Measurements from ENCODE around the gene B4GALT2. TPM values are rescaled to one million over a fixed set of nuclear protein-coding genes. Genes with fewer than 3 reads are reported as not detected.

Gene B4GALT2
- total RNA-seq, 4 donors from 2014 or later = 22.3 to 30.3 (median 24.7) TPM

DNA sequence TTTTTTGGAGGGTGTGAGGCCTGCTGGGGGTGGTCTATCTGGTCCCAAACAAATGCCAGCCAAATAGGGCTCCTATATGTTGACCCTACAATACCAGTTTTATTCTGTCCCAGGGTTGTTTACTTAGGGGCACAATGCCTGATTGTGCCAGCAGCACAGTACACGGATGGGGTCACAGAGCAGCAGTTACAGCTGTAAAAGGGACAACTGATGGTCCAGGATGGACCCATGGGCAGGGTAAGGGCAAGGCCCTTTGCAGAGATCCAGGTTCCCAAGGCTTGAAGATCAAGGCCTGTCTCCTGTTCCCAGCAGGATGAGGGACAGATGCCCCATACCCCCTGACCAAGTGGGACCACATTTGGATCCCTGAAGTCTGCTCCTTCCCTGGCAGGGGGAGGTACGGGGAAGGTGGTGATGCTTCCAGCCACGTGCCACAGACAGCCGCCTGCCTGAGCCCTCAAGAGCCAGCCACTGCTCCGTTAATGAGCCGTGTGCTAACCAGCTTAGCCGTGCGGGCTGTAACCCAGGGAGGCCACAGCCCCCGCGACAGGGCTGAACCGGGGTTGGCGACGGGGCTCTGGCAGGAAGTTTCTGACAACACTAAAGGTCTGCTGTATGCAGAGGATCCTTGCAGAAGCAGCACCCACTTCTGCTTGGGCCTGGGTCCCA is 34.1 kb downstream of the B4GALT2 start:
- WGBS, 2 donors = 57% methylated on average over 1 of the region's 13 CpGs; no CpG with 5 or more reads in 1 of the 2 donors
- Histone ChIP-seq H3K27me3 (no peaks in the 10 kb centered on the region), H3K9me3 (no peaks in the 10 kb centered on the region), H3K27ac (no peak overlapping the region), H3K36me3 (no peaks in the 10 kb centered on the region), H3K4me3 (replicated peaks in 1 of 3) (no peak overlapping the region), H3K4me1 (no peaks in the 10 kb centered on the region)
- DNase-seq = no peak
- no peak for TF ChIP-seq POLR2A (IDR thresholded peaks at IDR 0.05)
- TF ChIP-seq CTCF (IDR thresholded peaks at IDR 0.05) = no peak
- intact Hi-C loops (cut with DNase I) = no loop called here

GRCh38 chr1:44013949-44014348 is 34.9 kb downstream of the B4GALT2 start:
- TF ChIP-seq POLR2A (IDR thresholded peaks at IDR 0.05) (no peak), CTCF (IDR thresholded peaks at IDR 0.05) (no peak)
- Histone ChIP-seq H3K36me3 (no peaks in the 10 kb centered on the region), H3K27me3 (no peaks in the 10 kb centered on the region), H3K27ac (no peak overlapping the region), H3K4me3 (replicated peaks in 1 of 3) (no peak overlapping the region), H3K4me1 (no peaks in the 10 kb centered on the region), H3K9me3 (no peaks in the 10 kb centered on the region)
- WGBS, 2 donors = 83 to 86% methylated on average over 5 of the region's 5 CpGs
- no peak for DNase-seq
- intact Hi-C loops (cut with DNase I) = no loop called here

- H3K9me3 ChIP-seq = no peaks in the 10 kb centered on the region
- 71 to 77% methylated on average over 7 to 8 of the region's 8 CpGs for WGBS, 2 donors
- H3K4me3 ChIP-seq (replicated peaks in 1 of 3) = no peak overlapping the region
- no peaks in the 10 kb centered on the region for H3K27me3 ChIP-seq
- H3K36me3 ChIP-seq = no peaks in the 10 kb centered on the region
- DNase-seq = no peak
- no peak for TF ChIP-seq POLR2A (IDR thresholded peaks at IDR 0.05)
- TF ChIP-seq CTCF (IDR thresholded peaks at IDR 0.05) = no peak
- H3K27ac ChIP-seq = no peak overlapping the region
- H3K4me1 ChIP-seq = no peaks in the 10 kb centered on the region
- intact Hi-C loops (cut with DNase I) = no loop called here
These were observed 35.5 kb downstream of the B4GALT2 start for GRCh38 chr1:44014365-44015104.

- no peak for DNase-seq
These were observed 36.2 kb downstream of the B4GALT2 start for GRCh38 chr1:44015206-44015605.

More at GRCh38 chr1:44015206-44015605, 36.2 kb downstream of the B4GALT2 start:
- no peak for TF ChIP-seq POLR2A (IDR thresholded peaks at IDR 0.05)
- TF ChIP-seq CTCF (IDR thresholded peaks at IDR 0.05) = no peak
- no peak overlapping the region for H3K4me3 ChIP-seq (replicated peaks in 1 of 3)
- H3K27me3 ChIP-seq = no peaks in the 10 kb centered on the region
- H3K36me3 ChIP-seq = no peaks in the 10 kb centered on the region
- H3K4me1 ChIP-seq = no peaks in the 10 kb centered on the region
- intact Hi-C loops (cut with DNase I) = no loop called here
- no peaks in the 10 kb centered on the region for H3K9me3 ChIP-seq
- no peak overlapping the region for H3K27ac ChIP-seq
- WGBS, 2 donors = 74 to 75% methylated on average over 3 of the region's 3 CpGs
